ENCODE results near the gene THAP8. TPM values are rescaled to one million over a fixed set of nuclear protein-coding genes. Genes with fewer than 3 reads are reported as not detected.
A peak's percentile ranks its signal among the peaks of the same experiment; 100 is the strongest.

The THAP8 gene
- total and polyA plus RNA-seq, 2 experiments from 2014 or later: 18.9 to 24.8 TPM

- TF ChIP-seq CTCF (IDR thresholded peaks at IDR 0.05; ENCODE audit: low read depth, low read length): no peak
- DNase-seq (ENCODE audit: low read depth in 1 of 2, low spot score in 1 of 2): peak; percentile 94 to 96
- H3K9me3 ChIP-seq (ENCODE audit: low read depth): no peaks in the 10 kb centered on the region
Measured at GRCh38 chr19:36054733-36055686, 925 bp upstream of the THAP8 start, which contains the start of gene WDR62. Gene WDR62, plus strand, starts transcription at chr19:36054897. Its CDS starts 75 bp downstream, at chr19:36054972.

GRCh38 chr19:36051637-36052036 lies 2.4 kb downstream of the THAP8 start:
- H3K27me3 ChIP-seq: no peaks in the 10 kb centered on the region
- no peak for TF ChIP-seq CTCF (IDR thresholded peaks at IDR 0.05; ENCODE audit: low read depth, low read length)
- no peaks in the 10 kb centered on the region for H3K36me3 ChIP-seq
- DNase-seq (ENCODE audit: low read depth in 1 of 2, low spot score in 1 of 2): no peak
- no peaks in the 10 kb centered on the region for H3K9me3 ChIP-seq (ENCODE audit: low read depth)
- no peak overlapping the region for H3K27ac ChIP-seq
- no peak overlapping the region for H3K4me3 ChIP-seq
- H3K4me1 ChIP-seq (ENCODE audit: low read depth): no peaks in the 10 kb centered on the region

More at GRCh38 chr19:36054733-36055686, 925 bp upstream of the THAP8 start, which contains the start of gene WDR62:
- Histone ChIP-seq H3K36me3 (no peaks in the 10 kb centered on the region), H3K27me3 (no peaks in the 10 kb centered on the region), H3K27ac (peak within 1 kb of the TSS; percentile 85), H3K4me1 (ENCODE audit: low read depth) (no peaks in the 10 kb centered on the region), H3K4me3 (peak within 1 kb of the TSS; percentile 38)

- Histone ChIP-seq H3K27me3 (no peaks in the 10 kb centered on the region), H3K4me1 (ENCODE audit: low read depth) (no peaks in the 10 kb centered on the region), H3K9me3 (ENCODE audit: low read depth) (no peaks in the 10 kb centered on the region), H3K4me3 (no peak overlapping the region), H3K36me3 (no peaks in the 10 kb centered on the region), H3K27ac (no peak overlapping the region)
- TF ChIP-seq CTCF (IDR thresholded peaks at IDR 0.05; ENCODE audit: low read depth, low read length): peak; percentile 31
- DNase-seq (ENCODE audit: low read depth in 1 of 2, low spot score in 1 of 2): peak in 1 of 2 donors; percentile 50
Measured at GRCh38 chr19:36051236-36051635, 2.8 kb downstream of the THAP8 start.

GRCh38 chr19:36049080-36049698 lies 4.9 kb downstream of the THAP8 start:
- Histone ChIP-seq H3K27ac (no peak overlapping the region), H3K36me3 (no peaks in the 10 kb centered on the region), H3K27me3 (no peaks in the 10 kb centered on the region), H3K4me1 (ENCODE audit: low read depth) (no peaks in the 10 kb centered on the region), H3K9me3 (ENCODE audit: low read depth) (no peaks in the 10 kb centered on the region), H3K4me3 (no peak overlapping the region)
- TF ChIP-seq CTCF (IDR thresholded peaks at IDR 0.05; ENCODE audit: low read depth, low read length): no peak
- DNase-seq (ENCODE audit: low read depth in 1 of 2, low spot score in 1 of 2): no peak

- TF ChIP-seq CTCF (IDR thresholded peaks at IDR 0.05; ENCODE audit: low read depth, low read length): no peak
- Histone ChIP-seq H3K9me3 (ENCODE audit: low read depth) (no peaks in the 10 kb centered on the region), H3K4me1 (ENCODE audit: low read depth) (no peaks in the 10 kb centered on the region), H3K27ac (no peak overlapping the region), H3K36me3 (no peaks in the 10 kb centered on the region), H3K4me3 (no peak overlapping the region), H3K27me3 (no peaks in the 10 kb centered on the region)
- no peak for DNase-seq (ENCODE audit: low read depth in 1 of 2, low spot score in 1 of 2)
Measured at GRCh38 chr19:36047835-36048234, 6.2 kb downstream of the THAP8 start.
